Fibroblast of skin of abdomen (primary cell): ENCODE measurements around the gene RUNX1.

ENCODE experiments used
- DNase-seq: peaks from one replicate; pipeline ENCODE4 v3.0.0-alpha.2; 2013

The RUNX1 gene

GRCh38 chr21:34991366-34991957 lies 57.6 kb downstream of the RUNX1 start:
- DNase-seq: no peak

- no peak for DNase-seq
Measured at GRCh38 chr21:34990842-34991241, 58.3 kb downstream of the RUNX1 start.

GRCh38 chr21:34989337-34990151 lies 59.6 kb downstream of the RUNX1 start:
- DNase-seq: peak; percentile 70

- no peak for DNase-seq
Measured at GRCh38 chr21:34988625-34989024, 60.5 kb downstream of the RUNX1 start.

GRCh38 chr21:34988139-34988538 lies 61.0 kb downstream of the RUNX1 start:
- no peak for DNase-seq

- DNase-seq: no peak
Measured at GRCh38 chr21:34987501-34988072, 61.5 kb downstream of the RUNX1 start.

- DNase-seq: peak; percentile 93
Measured at GRCh38 chr21:34986561-34987500, 62.3 kb downstream of the RUNX1 start.

- DNase-seq: no peak
Measured at GRCh38 chr21:34984356-34985058, 64.6 kb downstream of the RUNX1 start.

- peak; percentile 76 for DNase-seq
Measured at GRCh38 chr21:34983680-34984086, 65.4 kb downstream of the RUNX1 start.

GRCh38 chr21:34981791-34982190 lies 67.3 kb downstream of the RUNX1 start:
- DNase-seq: no peak

GRCh38 chr21:34980423-34981115 lies 68.5 kb downstream of the RUNX1 start:
- no peak for DNase-seq

- DNase-seq: no peak
Measured at GRCh38 chr21:34979383-34979782, 69.7 kb downstream of the RUNX1 start.

- no peak for DNase-seq
Measured at GRCh38 chr21:34977333-34977732, 71.8 kb downstream of the RUNX1 start.

- DNase-seq: no peak
Measured at GRCh38 chr21:34974162-34974981, 74.7 kb downstream of the RUNX1 start.

GRCh38 chr21:34973685-34974084 lies 75.4 kb downstream of the RUNX1 start:
- no peak for DNase-seq

- no peak for DNase-seq
Measured at GRCh38 chr21:34971656-34972055, 77.4 kb downstream of the RUNX1 start.

GRCh38 chr21:34970566-34970965 lies 78.5 kb downstream of the RUNX1 start:
- DNase-seq: no peak

- no peak for DNase-seq
Measured at GRCh38 chr21:34970167-34970500, 79.0 kb downstream of the RUNX1 start.

- no peak for DNase-seq
Measured at GRCh38 chr21:34969423-34970166, 79.5 kb downstream of the RUNX1 start.
